MM.1S (cell line): ENCODE measurements around the gene GPER1.

Source experiments
- EZH2 ChIP-seq: fragments of 300-600 bp; sonication (generic); optimal IDR thresholded peaks from 2 replicates; pipeline ENCODE3; 2017; ENCODE audit warnings: low read depth, mild to moderate bottlenecking, antibody characterized with exemption, low read length, mixed read lengths
- EZH2phosphoT487 ChIP-seq: fragments of 300-600 bp; sonication (generic); IDR thresholded peaks from 2 replicates; pipeline ENCODE4 v1.6.1; 2018; ENCODE audit warnings: antibody characterized with exemption, low read length
- TF ChIP-seq, protein P1 (sequence below): fragments of 300-600 bp; sonication (generic); IDR thresholded peaks from 2 replicates; pipeline ENCODE4 v1.5.1; 2016; ENCODE audit warnings: antibody characterized with exemption, low read length, mixed read lengths

DNA sequence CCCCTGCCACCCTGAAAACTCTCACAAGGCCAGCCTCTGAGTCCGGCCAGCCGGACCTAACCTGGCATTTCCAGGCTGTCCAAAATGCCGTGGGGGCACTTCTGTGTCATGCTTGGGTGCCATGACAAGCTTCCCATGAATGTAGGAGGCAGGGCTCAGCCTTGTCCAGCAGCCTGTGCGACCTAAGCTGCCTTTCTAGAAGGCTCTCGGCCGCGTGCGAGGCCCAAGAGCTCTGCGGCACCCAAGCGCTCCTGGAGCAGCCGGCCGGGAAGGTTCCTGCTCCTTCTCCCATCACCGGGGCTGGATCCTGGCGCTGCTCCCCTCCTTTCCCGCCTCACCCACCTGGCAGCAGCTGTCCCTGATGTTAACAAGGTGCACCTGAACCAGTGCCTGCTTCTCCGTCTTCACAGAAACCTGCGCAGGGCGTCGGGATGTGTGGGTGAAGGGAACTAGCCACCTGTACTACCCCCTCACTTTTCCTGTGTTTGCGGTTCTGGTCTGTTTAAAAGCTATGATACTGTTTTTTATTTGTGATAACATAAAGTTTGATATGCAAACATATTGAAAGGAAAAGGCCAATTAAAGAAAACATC, 6.1 kb downstream of the GPER1 start:
- TF ChIP-seq, protein P1, sequence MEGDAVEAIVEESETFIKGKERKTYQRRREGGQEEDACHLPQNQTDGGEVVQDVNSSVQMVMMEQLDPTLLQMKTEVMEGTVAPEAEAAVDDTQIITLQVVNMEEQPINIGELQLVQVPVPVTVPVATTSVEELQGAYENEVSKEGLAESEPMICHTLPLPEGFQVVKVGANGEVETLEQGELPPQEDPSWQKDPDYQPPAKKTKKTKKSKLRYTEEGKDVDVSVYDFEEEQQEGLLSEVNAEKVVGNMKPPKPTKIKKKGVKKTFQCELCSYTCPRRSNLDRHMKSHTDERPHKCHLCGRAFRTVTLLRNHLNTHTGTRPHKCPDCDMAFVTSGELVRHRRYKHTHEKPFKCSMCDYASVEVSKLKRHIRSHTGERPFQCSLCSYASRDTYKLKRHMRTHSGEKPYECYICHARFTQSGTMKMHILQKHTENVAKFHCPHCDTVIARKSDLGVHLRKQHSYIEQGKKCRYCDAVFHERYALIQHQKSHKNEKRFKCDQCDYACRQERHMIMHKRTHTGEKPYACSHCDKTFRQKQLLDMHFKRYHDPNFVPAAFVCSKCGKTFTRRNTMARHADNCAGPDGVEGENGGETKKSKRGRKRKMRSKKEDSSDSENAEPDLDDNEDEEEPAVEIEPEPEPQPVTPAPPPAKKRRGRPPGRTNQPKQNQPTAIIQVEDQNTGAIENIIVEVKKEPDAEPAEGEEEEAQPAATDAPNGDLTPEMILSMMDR = no peak
- TF ChIP-seq EZH2 (no peak), EZH2phosphoT487 (no peak)
